DMS153 treated with DMSO at 0.1 percent for 48 hours (cell line): ENCODE results near the gene NDUFAF5.

Experiments used
- DNase-seq: peaks from one replicate; lab custom pipeline; 2025; ENCODE audit not compliant: unreplicated experiment; lab: John Stamatoyannopoulos, UW

NDUFAF5 gene

DNA sequence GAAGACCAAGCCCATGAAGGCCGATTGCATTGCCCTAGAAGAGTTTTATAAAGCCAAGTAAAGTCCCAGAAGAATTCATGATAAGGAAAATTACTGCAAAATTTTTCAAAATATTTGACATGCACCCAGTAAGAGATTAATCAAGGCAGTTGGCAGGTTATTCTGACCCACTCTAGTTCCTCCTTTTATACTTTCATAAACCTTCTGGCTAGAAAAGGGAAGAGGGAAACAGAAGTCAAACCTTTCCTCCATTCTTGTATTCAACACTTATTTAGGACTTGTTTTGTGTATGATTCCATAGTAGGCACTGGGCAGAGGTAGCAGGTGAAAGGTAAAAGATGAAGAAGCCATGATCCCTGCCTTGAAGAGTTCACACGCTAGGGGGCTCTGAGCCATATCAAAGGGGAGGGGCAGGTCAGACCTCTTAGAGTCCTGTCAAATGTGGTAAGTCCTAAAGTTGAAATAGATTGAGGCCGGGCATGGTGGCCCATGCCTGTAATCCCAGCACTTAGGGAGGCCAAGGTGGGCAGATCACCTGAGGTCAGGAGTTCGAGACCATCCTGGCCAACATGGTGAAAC is 85.4 kb downstream of the NDUFAF5 start:
- no peak for DNase-seq
